SK-MEL-5 (cell line): ENCODE data around the gene QSOX1. TPM values are rescaled to one million over a fixed set of nuclear protein-coding genes. Genes with fewer than 3 reads are reported as not detected.

Source experiments
- DNase-seq: peaks from one replicate; pipeline ENCODE4 v3.0.0-alpha.2; 2016; ENCODE audit warnings: low read depth, low spot score
- in situ Hi-C: cut with HindIII; loops from 2 replicates; pipeline ENCODE4 v1.10.0; 2016; ENCODE audit warnings: low sequenced_read_pairs, high pct_unique_total_duplicates, low pct_unique_long_range_greater_than_20kb
- total RNA-seq: library from RNA; depleted of rRNA; stranded (reverse); fragments of >200 nt; shearing (Covaris generic); gene quantifications from 2 replicates; pipeline ENCODE4 v1.2.3, GENCODE V29; 2014

The QSOX1 gene
- total RNA-seq, 1 experiment from 2014 or later, result 66.9 TPM

DNA sequence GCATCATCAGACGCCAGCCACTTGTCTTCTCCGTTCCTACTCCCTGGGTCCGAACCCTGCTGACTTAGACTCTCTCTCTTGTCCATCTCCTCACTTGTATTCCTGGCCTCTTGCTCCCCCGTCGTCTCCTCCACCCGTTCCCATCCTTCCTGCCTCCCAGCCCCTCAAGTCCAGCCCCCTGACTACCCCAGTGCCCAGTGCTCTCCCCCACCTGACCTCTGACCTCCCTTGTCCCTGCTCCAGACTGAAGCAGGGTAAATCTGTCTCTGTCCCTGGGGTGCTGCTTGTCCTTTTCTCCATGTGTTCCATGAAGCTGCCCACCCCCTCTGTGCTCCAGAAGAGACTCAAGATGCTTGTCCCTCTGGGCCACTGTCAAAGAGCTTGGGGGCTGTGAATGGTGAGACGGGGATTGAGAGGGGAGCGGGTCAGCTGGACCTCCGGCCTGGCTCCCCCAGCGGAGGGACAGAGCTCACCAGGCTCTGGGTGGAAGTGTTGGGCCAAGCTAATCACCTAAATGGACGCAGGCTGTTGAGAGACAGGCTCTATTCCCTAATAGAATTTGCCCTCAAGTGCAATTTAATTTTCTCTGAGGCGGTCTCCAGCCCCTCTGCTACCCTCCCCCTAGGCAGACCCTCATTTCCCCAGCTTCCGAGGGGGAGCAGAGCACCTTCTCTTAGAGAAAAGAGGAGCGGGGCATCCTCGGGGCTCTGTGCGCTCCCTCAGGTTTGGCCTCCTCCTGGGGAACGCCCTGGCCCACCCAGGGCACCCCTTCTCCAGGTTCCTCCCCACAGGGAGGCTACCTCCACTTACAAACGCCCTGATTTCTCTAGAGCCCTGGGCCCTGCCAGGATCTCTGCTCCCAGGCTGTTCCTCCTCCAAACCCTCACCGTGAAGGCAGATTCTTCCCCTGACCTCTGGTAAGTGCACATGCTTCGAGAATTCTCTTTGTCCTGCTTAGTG lies 64.4 kb downstream of the QSOX1 start:
- DNase-seq, result no peak
- in situ Hi-C loops, result no loop called here

DNA sequence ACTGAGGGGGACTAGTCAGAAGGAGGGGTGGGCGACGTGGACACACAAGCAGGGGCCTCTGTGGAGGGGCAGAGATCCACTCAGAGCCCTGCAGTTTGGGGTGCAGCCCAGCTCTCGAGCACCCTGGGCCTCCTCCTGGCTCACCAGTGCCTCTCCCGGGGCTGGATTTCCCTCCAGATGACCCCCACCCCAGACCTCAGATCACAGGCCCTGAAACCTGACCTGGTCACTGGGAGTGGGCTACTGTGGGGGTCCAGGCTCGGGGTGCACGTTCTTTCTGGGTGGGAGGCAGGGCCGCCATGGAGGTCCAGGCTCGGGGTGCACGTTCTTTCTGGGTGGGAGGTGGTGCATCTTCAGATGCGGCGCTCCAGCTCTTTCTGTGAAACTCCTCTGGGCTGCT lies 65.1 kb downstream of the QSOX1 start:
- no peak for DNase-seq

DNA sequence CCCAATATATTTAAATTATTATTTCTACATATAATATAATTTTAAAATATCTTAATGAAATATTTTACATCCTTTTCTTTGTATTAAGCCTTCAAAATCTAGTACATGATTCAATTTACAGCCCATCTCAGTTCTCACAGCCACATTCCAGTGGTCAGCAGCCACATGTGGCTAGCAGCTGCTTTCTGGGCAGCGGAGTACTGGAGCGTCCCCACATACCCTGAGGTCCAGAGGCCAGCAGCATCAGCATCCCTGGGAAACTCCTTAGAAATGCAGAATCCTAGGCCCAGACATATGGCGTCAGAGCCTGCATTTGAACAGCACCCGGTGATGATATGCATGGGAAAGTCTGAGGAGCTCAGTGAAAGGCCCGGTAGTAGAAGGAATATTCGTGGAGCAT lies 66.8 kb downstream of the QSOX1 start:
- in situ Hi-C loops, result no loop called here
- no peak for DNase-seq

More for the DNA sequence above, 65.1 kb downstream of the QSOX1 start:
- in situ Hi-C loops, result no loop called here

DNA sequence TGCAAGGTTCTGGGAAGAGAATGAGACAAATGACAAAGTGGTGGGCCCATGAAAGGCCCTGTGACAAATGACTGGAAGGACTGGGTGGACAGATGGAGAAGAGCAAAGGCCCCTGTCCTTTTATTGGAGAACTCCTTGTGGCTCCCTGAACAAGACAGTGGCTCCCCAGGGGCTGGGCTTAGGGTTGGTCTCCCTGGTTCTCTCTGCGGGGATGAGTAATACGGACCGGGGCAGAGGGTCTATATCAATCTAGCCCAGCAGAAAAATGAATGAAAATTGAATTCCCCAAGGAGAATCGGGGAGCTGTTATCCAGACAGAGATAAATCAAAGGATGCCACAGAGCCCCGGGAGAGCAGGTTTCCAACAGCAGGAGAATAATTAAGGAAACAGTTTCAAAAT lies 70.2 kb downstream of the QSOX1 start:
- in situ Hi-C loops, result no loop called here
- DNase-seq, result no peak

DNA sequence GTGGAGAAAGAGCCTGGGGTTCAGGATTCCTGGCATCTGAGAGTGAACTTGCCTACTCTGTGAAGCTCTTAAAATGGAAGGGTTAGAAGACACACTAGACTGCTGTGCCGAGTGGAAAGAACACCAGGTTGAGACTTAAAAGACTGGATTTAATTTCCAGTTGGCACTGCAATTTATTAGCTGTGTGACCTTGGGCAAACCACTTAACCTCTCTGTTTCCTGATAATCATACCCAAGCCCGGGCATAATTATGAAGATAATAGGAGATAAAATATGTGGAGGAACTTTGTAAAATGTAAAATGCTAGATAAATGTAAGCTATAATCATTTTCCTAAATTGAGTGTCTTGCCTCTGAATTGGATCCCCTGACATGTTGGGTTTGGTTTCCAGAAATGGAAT lies 70.7 kb downstream of the QSOX1 start:
- no peak for DNase-seq
- in situ Hi-C loops, result no loop called here

DNA sequence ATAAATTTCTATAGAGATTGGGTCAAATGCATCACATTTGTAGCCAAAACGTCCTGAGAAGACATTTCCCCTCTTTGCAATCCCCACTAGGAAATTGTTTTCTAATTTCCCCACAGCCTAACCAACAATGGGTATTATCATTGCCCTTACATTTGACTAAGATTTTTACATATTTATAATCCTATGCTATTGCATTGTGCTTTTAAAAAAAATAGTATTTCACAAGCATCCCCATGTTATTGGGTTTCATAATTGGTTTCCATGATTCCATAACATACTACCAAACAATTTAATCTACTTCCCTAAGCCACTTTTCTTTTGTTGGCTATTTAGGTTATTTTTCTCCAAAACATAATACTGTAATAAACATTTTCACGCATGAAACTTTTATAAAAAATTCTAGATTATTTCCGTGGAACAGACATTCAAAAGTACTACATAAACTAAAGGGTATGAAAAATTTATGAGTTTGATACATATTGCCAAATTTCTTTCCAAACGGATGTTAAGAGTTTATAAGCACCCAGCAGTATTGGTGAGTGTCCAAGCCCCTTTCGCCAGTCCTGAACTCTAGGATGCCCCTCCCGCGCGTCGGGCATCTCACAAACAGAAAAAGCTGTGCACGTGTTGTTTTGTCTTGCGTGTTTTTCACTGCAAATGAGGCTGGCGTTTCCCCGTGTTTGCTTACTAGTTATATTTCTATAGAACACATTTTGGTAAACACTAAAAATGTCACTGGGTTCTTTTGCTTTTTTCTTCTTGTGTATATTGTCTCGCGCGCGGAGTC lies 73.4 kb downstream of the QSOX1 start:
- in situ Hi-C loops, result no loop called here
- DNase-seq, result no peak

DNA sequence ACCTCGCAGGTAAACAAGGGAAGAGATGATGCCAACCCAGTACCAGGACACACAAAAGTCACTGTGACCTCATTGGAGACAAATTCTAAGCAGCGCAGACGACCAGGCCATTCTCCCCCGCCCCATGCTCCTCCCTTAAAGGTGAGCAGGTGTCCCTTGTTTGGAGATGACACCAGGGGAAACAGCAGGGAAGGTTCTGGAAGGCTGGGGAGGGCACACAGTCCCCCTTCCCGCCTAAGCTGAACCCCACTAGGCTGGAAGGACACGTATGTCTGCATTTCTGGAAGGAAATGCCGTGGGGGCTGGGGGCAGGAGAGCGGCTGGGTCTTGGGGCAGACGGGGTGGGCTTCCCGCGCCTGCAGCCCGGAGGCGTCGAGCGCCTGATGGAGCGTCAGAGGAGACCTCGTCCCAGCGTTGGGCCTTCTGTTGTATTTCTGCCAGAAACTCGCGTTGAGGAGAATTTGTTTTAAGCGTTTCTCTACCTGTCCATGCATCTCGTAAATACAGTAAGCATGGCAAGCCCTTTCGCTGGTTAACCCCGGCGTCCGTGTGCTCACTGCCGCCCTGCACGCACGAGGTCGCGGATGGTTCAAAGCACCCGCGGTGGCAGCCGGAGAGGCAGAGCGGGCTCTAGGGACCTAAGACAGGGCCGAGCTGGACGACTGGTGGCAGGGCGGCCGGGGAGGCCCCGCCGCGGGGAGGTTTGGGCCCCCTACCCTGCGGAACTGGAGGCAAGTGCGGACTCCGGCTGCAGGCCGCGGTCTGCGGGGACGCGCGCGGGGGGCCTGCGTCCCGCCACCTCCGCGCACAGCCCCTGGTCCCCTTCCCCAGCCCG lies 74.2 kb downstream of the QSOX1 start:
- no peak for DNase-seq
- in situ Hi-C loops, result no loop called here

DNA sequence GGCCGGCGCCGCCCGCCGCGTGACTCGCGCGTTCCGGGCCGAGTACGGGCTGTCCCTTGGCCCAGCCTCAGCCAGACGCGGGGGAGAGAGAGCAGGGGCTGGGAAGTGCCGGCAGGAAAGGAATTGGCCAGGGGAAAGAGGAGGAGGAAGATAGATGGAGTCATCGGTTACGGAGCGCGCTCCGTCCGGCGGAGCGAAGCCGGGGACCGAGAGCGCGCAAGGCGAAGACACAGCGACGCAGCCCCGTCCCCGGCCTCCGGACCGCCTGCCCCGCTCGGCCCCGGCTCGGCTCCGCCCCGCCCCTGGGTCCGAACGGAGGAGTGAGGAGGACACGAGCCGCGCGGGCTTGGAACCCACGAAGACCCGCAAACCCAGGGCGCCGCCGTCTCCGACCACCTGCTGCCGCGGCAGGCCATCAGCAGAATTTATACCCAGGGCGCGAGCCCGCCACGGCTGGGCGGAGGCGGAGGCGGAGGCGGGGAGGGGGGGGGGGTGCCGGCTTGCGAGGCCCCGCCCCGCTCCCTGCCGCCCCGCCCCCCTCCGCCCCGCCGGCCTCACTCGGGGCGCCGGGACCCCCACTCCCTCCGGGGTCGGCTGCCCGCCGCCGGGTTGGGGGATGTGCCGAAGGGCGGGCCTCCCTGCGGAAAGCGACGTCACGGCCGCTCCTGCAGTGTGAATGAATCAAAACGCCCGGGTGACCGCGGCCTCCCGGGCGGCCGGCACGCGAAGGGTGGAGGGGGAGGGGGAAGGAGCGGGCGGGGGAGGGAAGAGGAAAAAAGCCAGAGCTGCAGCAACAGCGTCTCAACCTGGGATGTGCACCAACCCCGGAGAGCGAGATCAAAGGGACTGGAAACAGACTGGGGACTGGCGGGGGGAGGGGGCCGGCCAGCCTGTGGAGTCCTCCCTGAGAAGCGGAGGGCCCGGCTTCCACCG lies 75.1 kb downstream of the QSOX1 start, which contains the start of gene LHX4:
LHX4 (plus strand) TSS at position 782 of the 933 bp plus-strand sequence. CDS start 266 bp downstream, outside the sequence.
- in situ Hi-C loops, result no loop called here
- peak; percentile 56 for DNase-seq

DNA sequence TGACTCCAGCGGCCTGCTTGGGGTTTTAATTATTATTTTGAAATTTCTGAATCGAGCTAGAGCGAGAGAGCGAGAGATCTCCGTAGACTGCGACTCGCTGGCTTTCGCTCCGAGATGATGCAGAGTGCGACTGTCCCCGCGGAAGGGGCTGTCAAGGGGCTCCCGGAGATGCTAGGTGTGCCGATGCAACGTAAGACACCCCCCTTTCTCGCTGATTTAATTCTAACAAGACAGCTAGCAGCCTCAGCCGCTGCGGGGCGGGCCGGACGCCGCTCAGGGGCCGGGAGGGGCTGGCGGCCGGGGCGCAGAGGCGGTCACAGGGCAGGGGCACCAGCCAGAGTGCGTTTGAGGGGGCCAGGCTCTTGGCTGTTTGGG lies 75.7 kb downstream of the QSOX1 start:
- in situ Hi-C loops, result no loop called here
- DNase-seq, result no peak

DNA sequence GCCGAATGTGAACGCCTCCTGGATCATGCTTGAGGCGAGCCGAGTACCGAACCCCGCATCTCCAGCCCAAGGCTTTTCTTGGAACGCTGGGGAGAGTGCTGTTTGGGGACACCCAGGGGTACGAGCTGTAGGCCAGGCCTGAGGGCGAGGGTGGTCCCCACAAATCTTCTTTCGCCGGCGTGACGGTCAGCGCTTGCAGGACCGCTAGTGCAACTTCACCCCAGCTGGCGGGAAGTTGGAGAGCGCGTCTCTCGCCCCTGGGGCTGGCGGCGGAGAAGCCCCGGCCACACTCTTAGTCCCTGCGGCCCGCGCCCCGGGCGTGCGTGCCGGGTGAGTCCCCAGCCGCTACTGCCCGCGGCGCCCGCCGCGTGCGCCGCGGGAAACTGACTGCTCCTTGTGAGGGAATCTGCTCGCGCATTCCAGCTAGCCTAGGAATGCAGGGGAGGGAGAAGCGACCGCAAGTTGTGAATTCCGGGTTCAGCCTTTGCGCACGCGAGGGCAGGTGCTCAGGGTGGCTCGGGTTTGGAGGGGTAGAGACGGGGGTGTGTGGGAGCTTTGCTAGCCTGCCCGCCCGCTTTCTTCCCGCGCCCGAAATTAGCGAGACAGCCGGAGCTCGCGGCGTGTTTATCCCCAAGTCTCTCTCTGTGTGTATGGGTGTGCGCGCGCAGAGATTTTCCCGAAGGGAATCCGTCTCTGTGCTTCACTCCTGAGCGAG lies 76.3 kb downstream of the QSOX1 start:
- in situ Hi-C loops, result no loop called here
- DNase-seq, result no peak

DNA sequence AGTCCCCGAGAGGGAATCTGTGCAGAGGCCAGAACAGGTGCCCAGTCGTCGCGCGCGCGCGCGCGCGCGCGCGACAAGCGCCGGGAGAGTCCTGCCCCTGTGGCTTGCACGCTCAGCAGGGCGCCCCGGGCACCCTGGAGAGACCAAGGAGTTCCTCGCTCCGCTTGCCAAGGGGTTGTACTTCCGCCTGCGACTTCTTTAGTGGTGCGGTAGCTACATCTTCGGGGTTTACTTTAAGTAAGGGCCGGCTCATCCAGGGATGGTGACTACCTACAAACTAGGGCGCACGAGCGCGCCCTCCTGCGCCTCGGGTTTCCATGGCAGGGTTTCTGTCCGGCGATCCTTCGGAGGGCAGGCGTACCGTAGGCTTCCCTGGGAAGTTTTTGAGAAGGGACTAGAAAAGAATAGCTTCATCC lies 76.8 kb downstream of the QSOX1 start:
- DNase-seq, result peak; percentile 20
- in situ Hi-C loops, result no loop called here

DNA sequence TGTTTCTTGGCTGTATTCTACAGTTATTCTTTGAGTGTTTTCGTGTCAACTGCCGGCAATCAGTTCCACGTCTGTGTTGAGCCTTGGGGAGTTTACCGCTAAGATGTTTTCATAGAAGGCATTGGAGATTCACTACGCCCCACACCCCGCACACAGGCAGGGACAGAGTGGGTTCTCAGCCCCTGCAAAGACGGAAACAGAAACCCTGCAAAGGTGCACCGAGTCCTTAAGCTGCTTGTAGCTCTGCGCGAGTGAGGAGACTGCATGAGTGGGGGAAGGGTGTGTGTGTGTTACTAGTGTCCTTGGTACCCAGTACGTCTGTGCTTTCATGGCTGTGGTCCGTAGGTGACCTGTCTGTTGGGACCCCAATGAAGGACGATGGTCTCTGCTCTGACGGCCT lies 77.3 kb downstream of the QSOX1 start:
- in situ Hi-C loops, result no loop called here
- DNase-seq, result no peak

DNA sequence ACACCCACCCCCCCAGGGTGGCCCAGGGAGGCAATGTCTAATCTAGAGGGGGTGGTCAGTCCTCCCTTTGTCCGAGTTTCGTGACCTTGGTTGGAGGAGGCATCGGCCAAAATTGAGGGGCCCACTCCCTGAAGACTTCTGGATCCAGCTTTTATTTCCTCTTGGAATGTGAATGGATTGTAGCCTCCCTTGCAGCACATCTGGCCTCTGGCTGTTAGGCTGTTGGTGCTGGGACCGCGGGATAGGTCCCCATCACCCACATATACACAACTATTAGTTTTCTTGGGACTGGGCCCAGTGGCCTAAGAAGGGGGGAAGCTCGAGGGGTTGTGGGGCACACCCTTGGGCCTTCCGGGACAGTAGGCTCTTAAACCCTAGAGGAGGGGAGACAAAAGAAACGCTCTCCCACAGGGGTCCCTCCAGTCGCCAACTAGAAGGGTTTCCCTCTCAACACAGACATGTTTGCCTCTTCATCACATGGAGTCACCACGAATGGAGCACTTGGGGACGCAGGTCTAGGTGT lies 77.9 kb downstream of the QSOX1 start:
- in situ Hi-C loops, result no loop called here
- no peak for DNase-seq

DNA sequence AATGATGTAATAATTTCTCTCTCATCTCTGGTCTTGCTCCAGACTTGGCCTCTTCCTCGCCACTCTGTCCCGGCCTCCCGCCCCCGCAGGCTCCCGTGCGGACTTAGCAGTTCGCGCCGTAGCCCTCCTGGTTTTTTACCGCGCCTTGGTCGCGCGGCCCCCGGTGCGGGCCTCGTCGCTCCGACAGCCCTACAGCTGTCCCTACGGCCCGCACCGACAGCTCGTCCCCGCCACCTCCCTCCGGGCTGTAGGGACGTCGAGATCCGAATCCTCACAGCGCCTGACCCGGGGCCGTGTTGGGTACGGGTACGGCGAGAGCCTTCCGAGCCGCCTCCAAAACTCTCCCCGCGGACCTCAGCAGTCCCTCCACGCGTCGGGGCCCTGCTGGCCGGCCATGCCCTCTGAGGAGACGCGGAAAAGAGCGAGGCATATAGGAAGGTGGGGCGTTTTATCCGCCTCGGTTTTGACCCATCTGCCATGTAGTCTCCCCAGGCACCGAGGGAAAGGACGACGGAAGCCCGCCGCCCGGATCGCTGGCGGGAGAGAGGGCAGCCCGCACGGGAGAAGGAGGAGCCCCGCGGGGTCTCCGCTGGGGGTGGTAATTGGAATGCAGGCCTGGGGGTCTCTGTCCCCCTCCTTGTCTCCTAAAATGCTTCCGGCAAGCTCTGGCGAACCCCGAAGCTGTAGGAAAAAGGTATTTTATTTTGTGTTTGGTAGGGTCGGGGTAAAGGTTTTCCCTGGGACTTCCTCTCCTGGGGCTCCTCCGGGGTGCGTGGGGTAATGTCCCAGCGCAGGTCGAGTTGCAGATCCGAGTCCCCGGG lies 78.7 kb downstream of the QSOX1 start:
- no peak for DNase-seq
- in situ Hi-C loops, result no loop called here

DNA sequence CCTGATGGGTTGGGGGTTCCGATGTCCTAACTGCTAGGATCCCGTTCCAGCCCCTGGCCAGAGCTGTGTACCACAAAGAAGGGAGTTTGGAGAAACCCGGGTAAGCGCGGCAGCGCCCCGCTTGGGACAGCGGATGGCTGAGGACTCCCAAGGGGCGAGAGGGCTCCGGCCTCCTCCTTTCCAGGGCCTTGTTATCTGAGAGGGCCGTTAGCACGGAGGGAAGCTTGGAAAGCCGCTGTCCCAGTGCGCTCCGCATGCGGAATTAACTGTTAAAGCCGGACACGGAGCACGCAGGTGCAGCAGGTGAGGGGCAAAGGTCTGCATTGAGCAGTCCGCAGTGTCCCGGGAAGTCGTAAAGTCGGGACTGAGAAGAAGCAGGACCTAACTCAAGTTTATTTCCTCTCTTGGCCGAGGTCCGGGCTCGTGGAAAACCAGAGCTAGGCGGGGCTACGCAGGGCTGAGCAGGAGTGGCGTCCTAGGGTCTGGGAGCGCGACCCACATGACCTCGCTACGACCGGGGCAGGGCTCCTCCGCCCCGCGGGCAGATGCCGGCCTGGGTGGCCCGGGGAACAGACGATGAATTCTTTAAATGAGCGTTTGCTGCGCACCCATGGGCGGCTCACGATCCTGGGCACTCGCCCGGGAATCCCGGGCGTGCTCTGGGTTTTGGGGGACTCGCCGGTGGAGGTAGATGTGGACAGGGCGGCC lies 79.9 kb downstream of the QSOX1 start:
- in situ Hi-C loops, result no loop called here

More for the DNA sequence above, 79.9 kb downstream of the QSOX1 start:
- DNase-seq, result no peak
